SK-N-SH treated with all-trans-retinoic acid at 6 μM for 48 hours (cell line): ENCODE results near the gene KCNK2.

Experiments used
- ATAC-seq: fragments of 200-7000 bp; cut with Tn5 transposase; 3 replicates; pipeline ENCODE4 v1.9.1; 2020; ENCODE audit warnings: mild to moderate bottlenecking, moderate library complexity
- ARNTL ChIP-seq: fragments of 450-650 bp; formaldehyde crosslinking; IDR thresholded peaks from 2 replicates; pipeline ENCODE4 v1.5.0; 2020; ENCODE audit warnings: low read depth, mild to moderate bottlenecking, moderate library complexity, borderline replicate concordance
- BACH2 ChIP-seq: fragments of 250-450 bp; sonication (Bioruptor Pico); IDR thresholded peaks from 2 replicates; pipeline ENCODE4 v1.9.0; 2021; ENCODE audit warnings: mild to moderate bottlenecking, borderline replicate concordance
- CSDC2 ChIP-seq: fragments of 250-450 bp; sonication (Bioruptor Pico); IDR thresholded peaks from 2 replicates; pipeline ENCODE4 v1.5.0; 2020; ENCODE audit warnings: mild to moderate bottlenecking, moderate library complexity
- GLIS3 ChIP-seq: fragments of 250-450 bp; sonication (Bioruptor Pico); IDR thresholded peaks from 2 replicates; pipeline ENCODE4 v1.5.0; 2020; ENCODE audit warnings: mild to moderate bottlenecking, moderate library complexity
- ISL1 ChIP-seq: fragments of 250-450 bp; sonication (Bioruptor Pico); IDR thresholded peaks from 2 replicates; pipeline ENCODE4 v2.1.2; 2022; ENCODE audit warnings: mild to moderate bottlenecking, moderate library complexity
- PPARA ChIP-seq: fragments of 250-450 bp; sonication (Bioruptor Pico); IDR thresholded peaks from 2 replicates; pipeline ENCODE4 v1.5.0; 2020; ENCODE audit warnings: mild to moderate bottlenecking, borderline replicate concordance
- RARB ChIP-seq: fragments of 250-450 bp; sonication (Bioruptor Pico); IDR thresholded peaks from 2 replicates; pipeline ENCODE4 v1.8.0; 2021; ENCODE audit warnings: mild to moderate bottlenecking, moderate library complexity
- SNAI2 ChIP-seq: fragments of 250-450 bp; sonication (Bioruptor Pico); IDR thresholded peaks from 2 replicates; pipeline ENCODE4 v1.5.0; 2020; ENCODE audit warnings: mild to moderate bottlenecking, moderate library complexity
- TCF4 ChIP-seq: fragments of 250-450 bp; sonication (Bioruptor Pico); IDR thresholded peaks from 2 replicates; pipeline ENCODE4 v1.8.0; 2021; ENCODE audit warnings: mild to moderate bottlenecking, moderate library complexity, borderline replicate concordance
- TOX ChIP-seq: fragments of 250-450 bp; sonication (Bioruptor Pico); IDR thresholded peaks from 2 replicates; pipeline ENCODE4 v1.8.0; 2021; ENCODE audit warnings: mild to moderate bottlenecking, moderate library complexity, borderline replicate concordance
- ZC3H10 ChIP-seq: fragments of 250-450 bp; sonication (Bioruptor Pico); IDR thresholded peaks from 2 replicates; pipeline ENCODE4 v1.5.1; 2021; ENCODE audit warnings: mild to moderate bottlenecking, moderate library complexity
- ZFP3 ChIP-seq: fragments of 250-450 bp; sonication (Bioruptor Pico); IDR thresholded peaks from 2 replicates; pipeline ENCODE4 v1.5.0; 2020; ENCODE audit warnings: mild to moderate bottlenecking, moderate library complexity
- ZNF70 ChIP-seq: fragments of 450-650 bp; formaldehyde crosslinking; IDR thresholded peaks from 2 replicates; pipeline ENCODE4 v1.5.0; 2020; ENCODE audit warnings: mild to moderate bottlenecking, moderate library complexity
- ZNF8 ChIP-seq: fragments of 450-650 bp; formaldehyde crosslinking; IDR thresholded peaks from 2 replicates; pipeline ENCODE4 v1.5.0; 2020; ENCODE audit warnings: mild to moderate bottlenecking, moderate library complexity
- TF ChIP-seq, protein P1 (sequence below): fragments of 250-450 bp; sonication (Bioruptor Pico); IDR thresholded peaks from 2 replicates; pipeline ENCODE4 v1.8.0; 2021; ENCODE audit warnings: low read depth, mild to moderate bottlenecking, moderate library complexity, borderline replicate concordance
- TF ChIP-seq, protein P2 (sequence below): fragments of 250-450 bp; sonication (Bioruptor Pico); IDR thresholded peaks from 2 replicates; pipeline ENCODE4 v1.8.0; 2020; ENCODE audit warnings: mild to moderate bottlenecking, moderate library complexity, borderline replicate concordance
- TF ChIP-seq, protein P3 (sequence below): fragments of 250-450 bp; sonication (Bioruptor Pico); IDR thresholded peaks from 2 replicates; pipeline ENCODE4 v1.5.0; 2020; ENCODE audit warnings: mild to moderate bottlenecking, moderate library complexity
- TF ChIP-seq, protein P4 (sequence below): fragments of 250-450 bp; sonication (Bioruptor Pico); IDR thresholded peaks from 2 replicates; pipeline ENCODE4 v1.5.1; 2020; ENCODE audit warnings: low read depth, mild to moderate bottlenecking, moderate library complexity
- TF ChIP-seq, protein P5 (sequence below): fragments of 250-450 bp; sonication (Bioruptor Pico); IDR thresholded peaks from 2 replicates; pipeline ENCODE4 v1.5.1; 2021; ENCODE audit warnings: mild to moderate bottlenecking, moderate library complexity

Gene KCNK2

DNA sequence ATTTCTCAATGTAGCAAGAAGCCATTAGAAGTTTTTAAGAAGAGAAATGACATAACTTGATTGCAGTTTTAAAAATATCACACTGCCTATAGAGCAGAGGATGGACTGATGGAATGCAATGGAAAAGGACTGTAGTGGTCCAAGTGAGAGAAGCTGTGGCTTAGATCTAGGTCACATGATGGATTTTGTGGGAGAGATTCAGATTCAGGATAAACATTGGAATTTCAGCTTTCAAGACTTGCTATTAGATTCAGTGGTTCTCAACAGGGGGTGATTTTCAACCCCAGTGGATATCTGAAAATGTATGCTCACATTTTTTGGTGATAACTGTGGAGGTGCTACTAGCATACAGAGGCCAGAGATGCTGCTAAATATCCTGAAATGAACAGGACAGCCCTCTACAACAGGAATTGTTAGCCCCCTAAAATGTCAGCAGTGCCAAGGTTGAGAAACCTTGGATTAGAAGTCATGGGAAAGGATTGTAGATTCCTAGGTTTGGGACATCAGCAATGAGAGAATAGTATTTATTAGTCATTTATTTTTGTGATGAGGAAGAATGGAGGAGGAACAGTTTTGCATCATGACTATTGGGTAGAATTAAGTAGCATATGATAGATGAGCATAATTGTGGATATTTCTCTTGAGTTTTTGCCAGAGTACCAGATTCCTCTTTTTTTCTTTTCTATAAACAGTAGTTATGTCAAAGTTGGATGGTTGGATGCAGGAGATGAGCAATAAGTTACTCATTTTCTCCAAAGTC, 30.1 kb upstream of the KCNK2 start:
- peak; percentile 33; the same call in 2 of the 3 replicates for ATAC-seq
- TF ChIP-seq, protein P1, sequence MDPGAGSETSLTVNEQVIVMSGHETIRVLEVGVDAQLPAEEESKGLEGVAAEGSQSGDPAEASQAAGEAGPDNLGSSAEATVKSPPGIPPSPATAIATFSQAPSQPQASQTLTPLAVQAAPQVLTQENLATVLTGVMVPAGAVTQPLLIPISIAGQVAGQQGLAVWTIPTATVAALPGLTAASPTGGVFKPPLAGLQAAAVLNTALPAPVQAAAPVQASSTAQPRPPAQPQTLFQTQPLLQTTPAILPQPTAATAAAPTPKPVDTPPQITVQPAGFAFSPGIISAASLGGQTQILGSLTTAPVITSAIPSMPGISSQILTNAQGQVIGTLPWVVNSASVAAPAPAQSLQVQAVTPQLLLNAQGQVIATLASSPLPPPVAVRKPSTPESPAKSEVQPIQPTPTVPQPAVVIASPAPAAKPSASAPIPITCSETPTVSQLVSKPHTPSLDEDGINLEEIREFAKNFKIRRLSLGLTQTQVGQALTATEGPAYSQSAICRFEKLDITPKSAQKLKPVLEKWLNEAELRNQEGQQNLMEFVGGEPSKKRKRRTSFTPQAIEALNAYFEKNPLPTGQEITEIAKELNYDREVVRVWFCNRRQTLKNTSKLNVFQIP (CRISPR knock-in tag): no peak
- TF ChIP-seq ZNF70 (no peak), TOX (no peak), ZFP3 (CRISPR knock-in tag) (no peak), ZC3H10 (CRISPR knock-in tag) (no peak), ARNTL (no peak), PPARA (no peak), TCF4 (no peak), CSDC2 (CRISPR knock-in tag) (no peak), SNAI2 (CRISPR knock-in tag) (no peak)
- TF ChIP-seq, protein P2, sequence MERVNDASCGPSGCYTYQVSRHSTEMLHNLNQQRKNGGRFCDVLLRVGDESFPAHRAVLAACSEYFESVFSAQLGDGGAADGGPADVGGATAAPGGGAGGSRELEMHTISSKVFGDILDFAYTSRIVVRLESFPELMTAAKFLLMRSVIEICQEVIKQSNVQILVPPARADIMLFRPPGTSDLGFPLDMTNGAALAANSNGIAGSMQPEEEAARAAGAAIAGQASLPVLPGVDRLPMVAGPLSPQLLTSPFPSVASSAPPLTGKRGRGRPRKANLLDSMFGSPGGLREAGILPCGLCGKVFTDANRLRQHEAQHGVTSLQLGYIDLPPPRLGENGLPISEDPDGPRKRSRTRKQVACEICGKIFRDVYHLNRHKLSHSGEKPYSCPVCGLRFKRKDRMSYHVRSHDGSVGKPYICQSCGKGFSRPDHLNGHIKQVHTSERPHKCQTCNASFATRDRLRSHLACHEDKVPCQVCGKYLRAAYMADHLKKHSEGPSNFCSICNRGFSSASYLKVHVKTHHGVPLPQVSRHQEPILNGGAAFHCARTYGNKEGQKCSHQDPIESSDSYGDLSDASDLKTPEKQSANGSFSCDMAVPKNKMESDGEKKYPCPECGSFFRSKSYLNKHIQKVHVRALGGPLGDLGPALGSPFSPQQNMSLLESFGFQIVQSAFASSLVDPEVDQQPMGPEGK: no peak
- TF ChIP-seq, protein P3, sequence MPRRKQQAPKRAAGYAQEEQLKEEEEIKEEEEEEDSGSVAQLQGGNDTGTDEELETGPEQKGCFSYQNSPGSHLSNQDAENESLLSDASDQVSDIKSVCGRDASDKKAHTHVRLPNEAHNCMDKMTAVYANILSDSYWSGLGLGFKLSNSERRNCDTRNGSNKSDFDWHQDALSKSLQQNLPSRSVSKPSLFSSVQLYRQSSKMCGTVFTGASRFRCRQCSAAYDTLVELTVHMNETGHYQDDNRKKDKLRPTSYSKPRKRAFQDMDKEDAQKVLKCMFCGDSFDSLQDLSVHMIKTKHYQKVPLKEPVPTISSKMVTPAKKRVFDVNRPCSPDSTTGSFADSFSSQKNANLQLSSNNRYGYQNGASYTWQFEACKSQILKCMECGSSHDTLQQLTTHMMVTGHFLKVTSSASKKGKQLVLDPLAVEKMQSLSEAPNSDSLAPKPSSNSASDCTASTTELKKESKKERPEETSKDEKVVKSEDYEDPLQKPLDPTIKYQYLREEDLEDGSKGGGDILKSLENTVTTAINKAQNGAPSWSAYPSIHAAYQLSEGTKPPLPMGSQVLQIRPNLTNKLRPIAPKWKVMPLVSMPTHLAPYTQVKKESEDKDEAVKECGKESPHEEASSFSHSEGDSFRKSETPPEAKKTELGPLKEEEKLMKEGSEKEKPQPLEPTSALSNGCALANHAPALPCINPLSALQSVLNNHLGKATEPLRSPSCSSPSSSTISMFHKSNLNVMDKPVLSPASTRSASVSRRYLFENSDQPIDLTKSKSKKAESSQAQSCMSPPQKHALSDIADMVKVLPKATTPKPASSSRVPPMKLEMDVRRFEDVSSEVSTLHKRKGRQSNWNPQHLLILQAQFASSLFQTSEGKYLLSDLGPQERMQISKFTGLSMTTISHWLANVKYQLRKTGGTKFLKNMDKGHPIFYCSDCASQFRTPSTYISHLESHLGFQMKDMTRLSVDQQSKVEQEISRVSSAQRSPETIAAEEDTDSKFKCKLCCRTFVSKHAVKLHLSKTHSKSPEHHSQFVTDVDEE (CRISPR knock-in tag): no peak

DNA sequence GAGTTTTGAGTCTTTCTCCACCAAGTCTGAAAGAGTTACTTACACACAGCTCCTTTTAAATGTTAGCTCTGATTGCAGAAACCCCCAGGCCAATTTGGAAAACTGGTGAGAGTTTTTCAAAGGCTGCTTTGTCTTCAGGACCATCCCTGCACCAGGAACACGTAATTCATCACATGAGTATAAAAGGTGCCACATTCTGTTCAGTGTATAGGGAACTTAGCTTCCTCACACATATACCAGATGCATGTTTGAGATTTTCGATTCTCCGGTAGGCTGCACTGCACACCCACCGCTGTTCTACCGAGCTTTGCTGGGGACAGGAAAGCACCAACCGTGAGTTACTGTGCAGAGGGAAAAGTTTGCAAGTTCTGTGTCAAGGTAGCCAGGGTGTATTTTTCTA, 28.3 kb upstream of the KCNK2 start:
- ATAC-seq: no peak
- TF ChIP-seq, protein P4, sequence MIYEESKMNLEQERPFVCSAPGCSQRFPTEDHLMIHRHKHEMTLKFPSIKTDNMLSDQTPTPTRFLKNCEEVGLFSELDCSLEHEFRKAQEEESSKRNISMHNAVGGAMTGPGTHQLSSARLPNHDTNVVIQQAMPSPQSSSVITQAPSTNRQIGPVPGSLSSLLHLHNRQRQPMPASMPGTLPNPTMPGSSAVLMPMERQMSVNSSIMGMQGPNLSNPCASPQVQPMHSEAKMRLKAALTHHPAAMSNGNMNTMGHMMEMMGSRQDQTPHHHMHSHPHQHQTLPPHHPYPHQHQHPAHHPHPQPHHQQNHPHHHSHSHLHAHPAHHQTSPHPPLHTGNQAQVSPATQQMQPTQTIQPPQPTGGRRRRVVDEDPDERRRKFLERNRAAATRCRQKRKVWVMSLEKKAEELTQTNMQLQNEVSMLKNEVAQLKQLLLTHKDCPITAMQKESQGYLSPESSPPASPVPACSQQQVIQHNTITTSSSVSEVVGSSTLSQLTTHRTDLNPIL (CRISPR knock-in tag): no peak
- no peak for TF ChIP-seq ZFP3 (CRISPR knock-in tag)
- no peak for TF ChIP-seq ZNF70
- no peak for TF ChIP-seq TOX
- TF ChIP-seq, protein P3 (CRISPR knock-in tag): no peak
- TF ChIP-seq ZNF8 (CRISPR knock-in tag): no peak
- TF ChIP-seq, protein P1 (CRISPR knock-in tag): no peak
- TF ChIP-seq, protein P2: no peak
- TF ChIP-seq GLIS3 (CRISPR knock-in tag): no peak
- TF ChIP-seq RARB (CRISPR knock-in tag): no peak
- no peak for TF ChIP-seq ISL1 (CRISPR knock-in tag)
- TF ChIP-seq SNAI2 (CRISPR knock-in tag): no peak
- TF ChIP-seq, protein P5, sequence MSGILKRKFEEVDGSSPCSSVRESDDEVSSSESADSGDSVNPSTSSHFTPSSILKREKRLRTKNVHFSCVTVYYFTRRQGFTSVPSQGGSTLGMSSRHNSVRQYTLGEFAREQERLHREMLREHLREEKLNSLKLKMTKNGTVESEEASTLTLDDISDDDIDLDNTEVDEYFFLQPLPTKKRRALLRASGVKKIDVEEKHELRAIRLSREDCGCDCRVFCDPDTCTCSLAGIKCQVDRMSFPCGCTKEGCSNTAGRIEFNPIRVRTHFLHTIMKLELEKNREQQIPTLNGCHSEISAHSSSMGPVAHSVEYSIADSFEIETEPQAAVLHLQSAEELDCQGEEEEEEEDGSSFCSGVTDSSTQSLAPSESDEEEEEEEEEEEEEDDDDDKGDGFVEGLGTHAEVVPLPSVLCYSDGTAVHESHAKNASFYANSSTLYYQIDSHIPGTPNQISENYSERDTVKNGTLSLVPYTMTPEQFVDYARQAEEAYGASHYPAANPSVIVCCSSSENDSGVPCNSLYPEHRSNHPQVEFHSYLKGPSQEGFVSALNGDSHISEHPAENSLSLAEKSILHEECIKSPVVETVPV (CRISPR knock-in tag): no peak
- TF ChIP-seq CSDC2 (CRISPR knock-in tag): no peak
- TF ChIP-seq BACH2: no peak
- no peak for TF ChIP-seq ARNTL
- no peak for TF ChIP-seq PPARA
- TF ChIP-seq, all 23 proteins: peak for 0
